Mesenchymal stem cell (in vitro differentiated cells and primary cell): ENCODE data around the gene INAFM2.

Experiments
- DNase-seq: peaks from one replicate; pipeline ENCODE4 v3.0.0-alpha.2; 2013
- H2AFZ ChIP-seq: one replicate; pipeline ENCODE4 v1.6.1; 2013; ENCODE audit warnings: low read depth, mild to moderate bottlenecking, control low read depth, inconsistent platforms, low read length, moderate library complexity
- H2AK5ac ChIP-seq: 2 replicates; pipeline ENCODE4 v1.6.1; 2013; ENCODE audit warnings: low read length, moderate library complexity, mild to moderate bottlenecking, inconsistent platforms; ENCODE audit not compliant: severe bottlenecking
- H2BK120ac ChIP-seq: one replicate; pipeline ENCODE4 v1.6.1; 2013; ENCODE audit warnings: low read depth, mild to moderate bottlenecking, inconsistent platforms, low read length, moderate library complexity
- H2BK12ac ChIP-seq, 2 experiments: one replicate each; pipeline ENCODE4 v1.6.1; 2013; ENCODE audit warnings: inconsistent platforms in 2 of 2, low read length in 2 of 2, mild to moderate bottlenecking in 2 of 2, moderate library complexity in 2 of 2, control low read depth in 1 of 2
- H2BK15ac ChIP-seq: one replicate; pipeline ENCODE4 v1.6.1; 2013; ENCODE audit warnings: mild to moderate bottlenecking, low read depth, inconsistent platforms; ENCODE audit not compliant: poor library complexity, severe bottlenecking
- H2BK5ac ChIP-seq: 2 replicates; pipeline ENCODE4 v1.6.1; 2013; ENCODE audit warnings: low read depth, mild to moderate bottlenecking, low read length, control low read depth, inconsistent platforms; ENCODE audit not compliant: poor library complexity, severe bottlenecking
- H3K14ac ChIP-seq, 2 experiments: one replicate each; pipeline ENCODE4 v1.6.1; 2013; ENCODE audit warnings: inconsistent platforms in 2 of 2, low read length in 2 of 2, control low read depth in 1 of 2, mild to moderate bottlenecking in 1 of 2, moderate library complexity in 1 of 2
- H3K18ac ChIP-seq, 2 experiments: one replicate each; pipeline ENCODE4 v1.6.1; 2013; ENCODE audit warnings: inconsistent platforms in 2 of 2, low read length in 2 of 2, control low read depth in 1 of 2, low read depth in 1 of 2, mild to moderate bottlenecking in 1 of 2
- H3K23ac ChIP-seq, 2 experiments: one replicate each; pipeline ENCODE4 v1.6.1; 2013; ENCODE audit warnings: inconsistent platforms in 2 of 2, low read length in 2 of 2, mild to moderate bottlenecking in 2 of 2, moderate library complexity in 2 of 2, control low read depth in 1 of 2
- H3K27ac ChIP-seq: 2 replicates; pipeline ENCODE4 v1.5.1; 2013; ENCODE audit warnings: mild to moderate bottlenecking, moderate library complexity, low read length, control low read depth, inconsistent platforms; ENCODE audit not compliant: poor library complexity, severe bottlenecking
- H3K27me3 ChIP-seq, 2 experiments: 2 replicates each; pipeline versions ENCODE4 v1.6.1 to v1.7.0; 2013; ENCODE audit warnings: low read length in 2 of 2, mild to moderate bottlenecking in 2 of 2, moderate library complexity in 2 of 2, control low read depth in 1 of 2, inconsistent platforms in 1 of 2; ENCODE audit not compliant: control insufficient read depth in 1 of 2, insufficient read depth in 1 of 2
- H3K36me3 ChIP-seq, 2 experiments: 2 replicates each; pipeline versions ENCODE4 v1.6.1 to v1.7.0; 2013; ENCODE audit warnings: low read length in 2 of 2, control low read depth in 1 of 2, inconsistent platforms in 1 of 2, low read depth in 1 of 2, mild to moderate bottlenecking in 1 of 2; ENCODE audit not compliant: insufficient read depth in 2 of 2, control insufficient read depth in 1 of 2
- H3K4ac ChIP-seq, 2 experiments: one replicate each; pipeline ENCODE4 v1.6.1; 2013; ENCODE audit warnings: inconsistent platforms in 2 of 2, low read length in 2 of 2, mild to moderate bottlenecking in 2 of 2, moderate library complexity in 2 of 2, control low read depth in 1 of 2, low read depth in 1 of 2
- H3K4me1 ChIP-seq: 2 replicates; pipeline ENCODE4 v1.6.1; 2013; ENCODE audit warnings: low read depth, low read length, control low read depth; ENCODE audit not compliant: control insufficient read depth, insufficient read depth
- H3K4me2 ChIP-seq: 2 replicates; pipeline ENCODE4 v1.6.1; 2013; ENCODE audit warnings: low read length, mild to moderate bottlenecking, inconsistent platforms; ENCODE audit not compliant: poor library complexity, severe bottlenecking
- H3K4me3 ChIP-seq, 2 experiments: 2 replicates each; pipeline versions ENCODE4 v1.5.1 to v1.7.0; 2013; ENCODE audit warnings: low read length in 2 of 2, mild to moderate bottlenecking in 2 of 2, control low read depth in 1 of 2, low read depth in 1 of 2; ENCODE audit not compliant: insufficient read depth in 1 of 2
- H3K79me1 ChIP-seq: replicated peaks from 2 replicates; pipeline ENCODE4 v1.6.1; 2013; ENCODE audit warnings: mild to moderate bottlenecking, control low read depth, low read length, inconsistent platforms; ENCODE audit not compliant: poor library complexity, severe bottlenecking
- H3K9ac ChIP-seq: 2 replicates; pipeline ENCODE4 v1.7.0; 2013; ENCODE audit warnings: mild to moderate bottlenecking, low read length, moderate library complexity
- H3K9me3 ChIP-seq: 2 replicates; pipeline ENCODE4 v1.7.0; 2013; ENCODE audit warnings: mild to moderate bottlenecking, low read length; ENCODE audit not compliant: control insufficient read depth
- H4K8ac ChIP-seq: one replicate; pipeline ENCODE4 v1.6.1; 2013; ENCODE audit warnings: inconsistent platforms, mild to moderate bottlenecking, low read length, moderate library complexity
- H4K91ac ChIP-seq: one replicate; pipeline ENCODE4 v1.6.1; 2013; ENCODE audit warnings: mild to moderate bottlenecking, low read length, inconsistent platforms
- WGBS: methylation state at CpG from one replicate; pipeline ENCODE4 v1.1.7; 2013; ENCODE audit warnings: mixed read lengths; 5-methylcytosine and 5-hydroxymethylcytosine counted together

The INAFM2 gene

DNA sequence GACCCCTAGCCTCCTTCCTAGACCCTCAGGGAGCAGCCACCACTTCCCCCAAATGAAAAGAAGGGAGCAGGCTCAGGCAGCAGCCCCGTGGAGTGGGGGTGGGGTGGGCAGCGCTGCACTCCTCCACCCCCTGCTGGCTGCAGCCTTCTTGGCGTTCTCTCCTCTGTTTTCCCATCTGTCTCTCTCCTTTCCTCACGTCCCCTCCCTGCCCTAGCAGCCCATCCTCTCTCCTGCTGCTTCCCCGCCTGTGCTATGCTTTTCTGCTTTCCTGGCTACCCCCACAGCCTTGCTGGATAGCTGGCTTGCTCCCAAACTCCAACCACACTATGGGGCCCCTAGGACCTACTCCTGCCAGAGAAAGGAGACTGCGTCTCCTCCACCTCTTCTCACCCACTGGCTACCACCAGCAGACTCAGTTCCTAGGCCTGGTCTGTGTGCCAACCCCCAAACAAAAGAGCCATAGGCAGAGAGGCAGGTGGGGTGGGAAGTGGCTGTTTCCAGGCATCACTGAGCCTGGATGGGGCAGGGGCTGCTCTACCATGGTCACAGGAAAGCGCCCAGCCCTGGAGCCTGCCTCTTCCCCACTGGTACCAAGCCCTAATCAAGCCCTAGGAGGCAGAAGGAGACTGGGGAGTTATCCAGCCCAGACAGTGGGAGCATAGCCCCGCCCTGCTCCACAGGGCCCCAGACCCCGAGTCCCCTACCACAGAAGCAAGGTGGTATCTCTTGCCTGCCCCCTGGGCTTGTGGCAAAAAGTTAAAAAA lies 31.1 kb downstream of the INAFM2 start:
- H2AFZ ChIP-seq = no peak overlapping the region
- peak; percentile 48 for DNase-seq
- no peak overlapping the region for H2BK15ac ChIP-seq
- H2BK5ac ChIP-seq = no peak overlapping the region
- H3K9me3 ChIP-seq = no peaks in the 10 kb centered on the region
- peak overlapping the region; percentile 17 for H3K27ac ChIP-seq
- H3K4ac ChIP-seq = no peak overlapping the region
- no peak overlapping the region for H3K4me3 ChIP-seq
- H3K23ac ChIP-seq = peak overlapping the region in 1 of 2 experiments; percentile 17
- no peak overlapping the region for H3K4me2 ChIP-seq
- H4K8ac ChIP-seq = no peak overlapping the region
- peaks cover 23 to 65% of the 10 kb centered on the region in 2 experiments for H3K27me3 ChIP-seq
- H4K91ac ChIP-seq = no peak overlapping the region
- WGBS = 32% methylated on average over 8 of the region's 9 CpGs
- H3K14ac ChIP-seq = peak overlapping the region in 1 of 2 experiments; percentile 11
- H3K36me3 ChIP-seq = no peaks in the 10 kb centered on the region
- H3K4me1 ChIP-seq = peaks cover 23% of the 10 kb centered on the region
- peak overlapping the region in 1 of 2 experiments; percentile 81 for H2BK12ac ChIP-seq
- H3K9ac ChIP-seq = no peak overlapping the region
- H2BK120ac ChIP-seq = no peak overlapping the region
- H2AK5ac ChIP-seq = no peak overlapping the region
- no peak overlapping the region for H3K18ac ChIP-seq
- H3K79me1 ChIP-seq = no peaks in the 10 kb centered on the region

DNA sequence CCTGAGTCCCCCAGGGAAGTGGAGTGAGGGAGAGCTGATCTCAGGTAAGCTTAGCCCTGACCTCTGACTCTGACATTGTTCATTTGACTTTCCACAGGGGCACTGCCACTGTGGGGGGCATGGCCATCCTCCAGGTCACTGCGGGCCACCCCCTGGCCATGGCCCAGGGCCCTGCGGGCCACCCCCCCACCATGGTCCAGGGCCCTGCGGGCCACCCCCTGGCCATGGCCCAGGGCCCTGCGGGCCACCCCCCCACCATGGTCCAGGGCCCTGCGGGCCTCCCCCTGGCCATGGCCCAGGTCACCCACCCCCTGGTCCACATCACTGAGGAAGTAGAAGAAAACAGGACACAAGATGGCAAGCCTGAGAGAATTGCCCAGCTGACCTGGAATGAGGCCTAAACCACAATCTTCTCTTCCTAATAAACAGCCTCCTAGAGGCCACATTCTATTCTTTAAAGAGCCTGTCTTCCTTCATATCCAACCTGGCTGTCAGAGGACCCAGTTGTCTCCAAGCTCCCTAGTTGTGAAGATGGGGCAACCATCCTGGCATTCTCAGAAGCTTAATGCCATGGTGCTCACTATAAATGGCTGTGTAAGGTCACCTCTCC lies 32.6 kb downstream of the INAFM2 start:
- Histone ChIP-seq H3K27me3 (peaks cover 31 to 67% of the 10 kb centered on the region in 2 experiments), H3K4me3 (no peak overlapping the region), H4K91ac (no peak overlapping the region), H3K18ac (no peak overlapping the region), H2BK120ac (no peak overlapping the region), H3K79me1 (no peaks in the 10 kb centered on the region), H3K14ac (no peak overlapping the region), H3K27ac (no peak overlapping the region), H4K8ac (no peak overlapping the region), H2BK5ac (no peak overlapping the region), H3K36me3 (no peaks in the 10 kb centered on the region), H3K4me2 (no peak overlapping the region), H3K4me1 (peaks cover 23% of the 10 kb centered on the region), H2AK5ac (no peak overlapping the region), H3K9ac (no peak overlapping the region), H2BK12ac (no peak overlapping the region), H2AFZ (no peak overlapping the region), H2BK15ac (no peak overlapping the region), H3K4ac (no peak overlapping the region), H3K9me3 (no peaks in the 10 kb centered on the region), H3K23ac (no peak overlapping the region)
- DNase-seq = no peak
- WGBS = 89% methylated on average over 4 of the region's 5 CpGs

DNA sequence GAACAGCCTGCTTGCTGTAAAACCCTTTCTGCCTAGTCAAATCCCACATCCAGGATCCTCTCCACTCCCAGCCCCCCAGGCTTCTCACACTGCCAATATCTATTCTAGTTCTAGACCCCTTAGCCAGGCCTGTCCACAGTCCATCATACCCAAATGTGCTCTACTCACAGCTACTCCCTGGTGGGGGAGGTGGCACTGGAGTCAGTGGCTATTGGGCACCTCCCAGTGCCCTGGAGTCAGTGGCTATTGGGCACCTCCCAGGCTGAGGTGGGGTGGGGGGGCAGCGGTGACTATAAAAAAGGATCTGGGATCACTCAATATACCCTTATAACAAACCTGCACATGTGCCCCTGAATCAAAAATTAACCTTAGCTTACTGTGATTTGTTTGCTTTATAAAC lies 33.8 kb downstream of the INAFM2 start:
- no peak for DNase-seq
- no peak overlapping the region for H3K18ac ChIP-seq
- H3K23ac ChIP-seq = no peak overlapping the region
- no peaks in the 10 kb centered on the region for H3K36me3 ChIP-seq
- H3K4me1 ChIP-seq = peaks cover 23% of the 10 kb centered on the region
- H3K4me2 ChIP-seq = peak overlapping the region; percentile 99
- no peak overlapping the region for H3K9ac ChIP-seq
- H2BK5ac ChIP-seq = no peak overlapping the region
- H3K14ac ChIP-seq = no peak overlapping the region
- no peak overlapping the region for H4K8ac ChIP-seq
- H3K79me1 ChIP-seq = no peaks in the 10 kb centered on the region
- H3K27me3 ChIP-seq = peaks cover 42 to 72% of the 10 kb centered on the region in 2 experiments
- H2BK120ac ChIP-seq = no peak overlapping the region
- H3K9me3 ChIP-seq = no peaks in the 10 kb centered on the region
- H2AFZ ChIP-seq = no peak overlapping the region
- no peak overlapping the region for H2BK15ac ChIP-seq
- H3K4me3 ChIP-seq = peak overlapping the region in 1 of 2 experiments; percentile 78
- no CpG with 5 or more reads among the region's 1 CpG for WGBS
- H3K4ac ChIP-seq = no peak overlapping the region
- no peak overlapping the region for H2BK12ac ChIP-seq
- H4K91ac ChIP-seq = no peak overlapping the region
- no peak overlapping the region for H2AK5ac ChIP-seq
- H3K27ac ChIP-seq = no peak overlapping the region

DNA sequence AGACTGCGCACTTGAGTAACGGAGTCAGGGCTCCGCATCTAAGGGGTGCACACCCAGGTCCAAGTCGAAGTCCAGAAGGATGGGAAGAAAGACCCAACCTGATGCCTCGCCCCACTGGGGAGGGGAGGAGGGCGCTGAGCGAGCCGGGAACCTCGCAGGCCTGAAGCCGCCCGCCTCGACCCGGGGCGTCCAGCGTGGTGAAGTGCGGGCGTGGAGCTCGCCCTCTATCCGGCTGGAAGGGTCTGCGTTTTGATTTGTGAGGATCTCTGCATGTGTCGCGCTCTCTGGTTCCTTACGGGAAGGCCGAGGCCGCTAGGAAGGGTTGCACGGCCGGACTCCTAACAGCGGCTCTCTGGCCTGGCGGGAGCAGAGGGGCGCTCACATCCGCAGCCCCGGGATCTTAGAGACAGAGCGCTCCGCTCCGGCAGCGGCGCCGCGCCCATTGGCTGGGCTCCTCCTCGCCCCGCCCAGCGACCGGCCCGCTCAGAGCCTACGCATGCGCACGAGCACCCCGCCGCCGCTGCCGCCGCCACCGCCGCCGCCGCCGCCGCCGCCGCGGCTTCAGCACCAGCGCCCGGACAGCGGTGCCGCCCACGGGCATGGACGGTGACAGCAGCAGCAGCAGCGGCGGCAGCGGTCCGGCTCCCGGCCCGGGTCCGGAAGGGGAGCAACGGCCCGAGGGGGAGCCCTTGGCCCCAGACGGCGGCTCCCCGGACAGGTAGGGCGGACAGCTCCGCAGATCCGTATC lies 34.4 kb downstream of the INAFM2 start, which contains the start of gene DISP2:
Gene DISP2, plus strand, starts transcription at position 497 of the 748 bp plus-strand sequence. Its CDS starts 103 bp downstream, at position 600.
- 4% methylated on average over 68 of the region's 82 CpGs for WGBS

More for the DNA sequence above, 34.4 kb downstream of the INAFM2 start, which contains the start of gene DISP2:
- Histone ChIP-seq H2AK5ac (no peak within 1 kb of the TSS), H3K14ac (no peak within 1 kb of the TSS), H3K18ac (peak within 1 kb of the TSS in 1 of 2 experiments; percentile 8), H2BK5ac (no peak within 1 kb of the TSS), H2BK15ac (no peak within 1 kb of the TSS), H3K27ac (no peak within 1 kb of the TSS), H3K9me3 (no peaks in the 10 kb centered on the region), H2BK12ac (no peak within 1 kb of the TSS), H3K4me1 (peaks cover 23% of the 10 kb centered on the region), H3K27me3 (peaks cover 38 to 69% of the 10 kb centered on the region in 2 experiments), H4K91ac (no peak within 1 kb of the TSS), H3K4ac (no peak within 1 kb of the TSS), H3K23ac (no peak within 1 kb of the TSS), H3K36me3 (no peaks in the 10 kb centered on the region), H3K4me3 (peak within 1 kb of the TSS; percentile 48 to 78), H2BK120ac (no peak within 1 kb of the TSS), H4K8ac (no peak within 1 kb of the TSS), H3K9ac (no peak within 1 kb of the TSS), H3K79me1 (no peaks in the 10 kb centered on the region), H2AFZ (peak within 1 kb of the TSS; percentile 78), H3K4me2 (peak within 1 kb of the TSS; percentile 99)
- peak; percentile 80 for DNase-seq
